Subcutaneous adipose tissue (tissue), 4 donors: ENCODE results near the gene PLXNA4. TPM values are rescaled to one million over a fixed set of nuclear protein-coding genes. Genes with fewer than 3 reads are reported as not detected.

Source experiments
- CTCF ChIP-seq: fragments of 450-650 bp; IDR thresholded peaks from one replicate; pipeline ENCODE4 v1.5.1; 2016; ENCODE audit warnings: low read depth, mild to moderate bottlenecking, control low read depth, antibody characterized with exemption, moderate library complexity
- total RNA-seq, 4 donors: library from RNA; depleted of rRNA; stranded (reverse); fragments of >200 nt; gene quantifications; one replicate each; pipeline ENCODE4 v1.1.0, GENCODE V29; 2016

Gene PLXNA4
- total RNA-seq, 4 donors from 2014 or later = 30.2 to 112 (median 54.6) TPM

- TF ChIP-seq CTCF = no peak
These were observed 442.8 kb downstream of the PLXNA4 start for GRCh38 chr7:132133501-132133900.

GRCh38 chr7:132131196-132131595 is 445.1 kb downstream of the PLXNA4 start:
- no peak for TF ChIP-seq CTCF

GRCh38 chr7:132130497-132130896 is 445.8 kb downstream of the PLXNA4 start:
- no peak for TF ChIP-seq CTCF

- no peak for TF ChIP-seq CTCF
These were observed 450.2 kb downstream of the PLXNA4 start for GRCh38 chr7:132125872-132126595.

- TF ChIP-seq CTCF = no peak
These were observed 451.2 kb downstream of the PLXNA4 start for GRCh38 chr7:132125096-132125495.

GRCh38 chr7:132124575-132124974 is 451.7 kb downstream of the PLXNA4 start:
- TF ChIP-seq CTCF = no peak

GRCh38 chr7:132123773-132124172 is 452.5 kb downstream of the PLXNA4 start:
- TF ChIP-seq CTCF = no peak
